Measurements from ENCODE around the gene DCDC2C.

The DCDC2C gene, protein sequence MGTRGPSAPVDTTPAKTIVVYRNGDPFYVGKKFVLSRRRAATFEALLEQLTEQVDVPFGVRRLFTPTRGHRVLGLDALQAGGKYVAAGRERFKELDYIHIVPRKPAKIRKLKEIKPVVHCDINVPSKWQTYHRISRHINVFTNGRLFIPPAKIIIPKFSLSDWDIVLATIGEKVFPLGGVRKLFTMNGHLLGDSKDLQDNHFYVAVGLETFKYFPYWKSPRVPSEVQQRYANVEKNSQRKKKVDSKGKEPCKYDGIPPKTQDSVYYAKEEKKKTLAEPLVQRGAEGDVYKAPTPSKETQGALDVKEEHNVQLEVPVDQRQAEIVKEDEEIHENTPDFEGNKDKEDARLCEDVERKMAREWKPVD

DNA sequence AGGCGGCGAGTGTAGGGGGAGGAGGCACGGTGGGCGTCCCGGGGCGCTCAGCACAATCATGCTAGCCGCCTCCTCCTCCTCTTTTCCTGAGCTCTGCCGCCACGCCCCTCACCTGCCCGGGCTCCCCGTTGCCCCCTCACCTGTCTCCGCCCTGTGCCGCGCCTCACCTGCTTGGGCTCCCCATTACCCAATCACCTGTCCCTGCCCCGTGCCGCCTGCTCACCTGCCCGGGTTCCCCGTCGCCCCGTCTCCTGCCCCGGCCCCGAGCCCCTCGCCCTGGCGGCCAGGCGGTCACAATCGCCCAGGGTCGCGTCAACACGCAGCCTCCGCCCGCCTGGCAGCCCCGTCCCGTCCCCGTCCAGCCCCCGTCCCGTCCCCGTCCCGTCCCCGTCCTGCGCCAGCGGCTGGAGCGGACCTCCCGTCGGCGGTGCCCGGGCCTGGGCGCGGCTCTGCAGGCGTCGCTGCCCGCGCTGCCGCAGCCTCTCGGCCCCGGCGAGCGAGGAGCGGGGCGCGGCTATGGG, at the start of gene DCDC2C:
Gene DCDC2C (plus strand): TSS at position 340 of the 521 bp plus-strand sequence. CDS start 177 bp downstream, at position 517.
- no peak for DNase-seq

DNA sequence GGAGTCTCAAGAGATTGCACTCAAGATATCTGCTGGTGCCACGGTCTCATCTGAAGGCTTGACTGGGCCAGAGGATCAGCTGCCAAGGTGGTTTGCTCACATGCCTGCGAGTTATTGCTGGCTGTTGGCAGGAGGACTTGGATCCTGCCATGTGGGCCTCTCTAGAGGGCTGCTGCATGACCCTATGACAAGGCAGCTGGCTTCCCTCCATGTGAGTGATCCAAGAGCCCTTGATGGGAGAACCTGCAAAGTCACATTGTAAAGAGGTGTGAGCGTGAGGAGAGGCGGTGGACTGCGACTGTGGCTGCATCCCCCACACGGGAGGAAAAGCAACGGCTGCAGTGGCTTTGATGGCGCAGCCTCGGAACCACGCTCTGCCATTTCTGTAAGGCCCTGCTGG, 49.4 kb upstream of the DCDC2C start:
- no peak for DNase-seq

DNA sequence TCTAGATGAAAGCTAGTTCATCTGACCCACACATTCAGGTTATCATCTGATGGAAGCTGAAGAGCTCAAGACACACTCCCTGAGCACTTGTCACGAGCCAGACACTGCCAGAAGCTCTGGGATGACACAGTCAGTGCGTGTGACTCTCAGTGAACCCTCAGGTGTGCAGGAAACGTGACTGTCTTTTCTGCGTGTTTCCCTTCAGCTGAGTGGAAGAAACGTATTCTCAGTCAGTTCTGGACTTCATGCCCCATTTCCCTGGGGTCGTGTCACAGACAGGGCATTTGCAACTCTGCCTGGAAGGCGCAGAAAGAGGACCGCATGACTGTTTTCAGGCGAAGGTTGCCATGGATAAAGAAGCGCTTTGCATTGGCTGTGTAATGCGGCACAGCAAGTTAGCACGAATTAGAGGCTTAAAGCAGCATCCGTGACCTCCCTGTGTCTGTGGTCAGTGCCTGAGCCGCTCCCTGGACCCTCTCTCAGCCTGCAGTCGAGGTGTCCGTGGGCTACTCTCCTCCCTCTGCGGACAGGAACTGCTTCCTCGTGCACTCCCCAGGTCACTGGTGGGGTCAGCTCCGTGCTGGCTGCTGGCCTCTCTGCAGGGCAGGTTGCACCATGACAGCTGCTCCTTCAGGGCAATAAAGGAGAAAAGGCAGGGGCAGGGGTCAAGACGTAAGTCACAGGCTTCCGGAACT, 48.7 kb upstream of the DCDC2C start:
- no peak for DNase-seq

DNA sequence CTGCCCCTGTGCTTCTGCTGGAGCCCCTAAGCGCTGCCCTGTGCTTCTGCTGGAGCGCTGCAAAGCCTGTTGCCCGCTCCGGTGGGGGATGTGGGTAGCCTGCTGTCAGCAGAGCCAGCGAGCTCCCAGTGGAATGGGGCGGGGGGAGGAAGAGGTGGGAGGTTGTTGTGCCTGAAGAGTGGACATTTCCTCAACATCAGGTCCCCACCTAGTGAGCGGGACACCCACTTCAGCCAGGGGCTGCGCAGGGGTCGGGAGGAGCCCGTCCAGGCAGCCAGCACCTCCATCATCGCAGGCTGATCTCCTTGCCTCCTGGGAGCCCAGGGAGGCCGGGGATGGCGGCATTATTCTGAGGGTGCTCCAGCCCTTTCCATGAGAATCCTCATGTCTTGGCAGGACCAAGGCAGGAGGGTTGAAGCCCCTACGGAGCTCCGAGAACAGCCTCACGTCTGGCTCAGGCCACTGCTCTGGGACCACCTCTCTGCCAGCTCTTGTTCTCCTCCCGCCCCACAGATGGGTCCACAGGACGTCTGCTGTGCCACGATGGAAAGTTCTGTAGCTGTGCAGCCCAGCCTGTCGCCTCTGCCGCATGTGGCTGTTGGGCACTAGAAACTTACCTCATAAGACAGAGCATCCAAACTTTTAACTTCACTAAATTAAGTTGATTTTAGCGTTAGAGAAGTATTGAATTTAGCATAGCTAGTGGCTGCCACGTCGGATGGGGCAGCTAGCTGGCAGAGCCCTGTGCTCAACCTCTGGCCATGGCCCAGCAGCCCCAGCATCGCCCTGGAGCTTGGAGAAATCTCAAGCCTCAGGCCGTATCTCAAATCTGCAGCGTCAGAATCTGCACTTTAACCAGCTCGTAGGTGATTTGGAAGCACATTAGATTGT, 47.3 kb upstream of the DCDC2C start:
- DNase-seq = no peak

DNA sequence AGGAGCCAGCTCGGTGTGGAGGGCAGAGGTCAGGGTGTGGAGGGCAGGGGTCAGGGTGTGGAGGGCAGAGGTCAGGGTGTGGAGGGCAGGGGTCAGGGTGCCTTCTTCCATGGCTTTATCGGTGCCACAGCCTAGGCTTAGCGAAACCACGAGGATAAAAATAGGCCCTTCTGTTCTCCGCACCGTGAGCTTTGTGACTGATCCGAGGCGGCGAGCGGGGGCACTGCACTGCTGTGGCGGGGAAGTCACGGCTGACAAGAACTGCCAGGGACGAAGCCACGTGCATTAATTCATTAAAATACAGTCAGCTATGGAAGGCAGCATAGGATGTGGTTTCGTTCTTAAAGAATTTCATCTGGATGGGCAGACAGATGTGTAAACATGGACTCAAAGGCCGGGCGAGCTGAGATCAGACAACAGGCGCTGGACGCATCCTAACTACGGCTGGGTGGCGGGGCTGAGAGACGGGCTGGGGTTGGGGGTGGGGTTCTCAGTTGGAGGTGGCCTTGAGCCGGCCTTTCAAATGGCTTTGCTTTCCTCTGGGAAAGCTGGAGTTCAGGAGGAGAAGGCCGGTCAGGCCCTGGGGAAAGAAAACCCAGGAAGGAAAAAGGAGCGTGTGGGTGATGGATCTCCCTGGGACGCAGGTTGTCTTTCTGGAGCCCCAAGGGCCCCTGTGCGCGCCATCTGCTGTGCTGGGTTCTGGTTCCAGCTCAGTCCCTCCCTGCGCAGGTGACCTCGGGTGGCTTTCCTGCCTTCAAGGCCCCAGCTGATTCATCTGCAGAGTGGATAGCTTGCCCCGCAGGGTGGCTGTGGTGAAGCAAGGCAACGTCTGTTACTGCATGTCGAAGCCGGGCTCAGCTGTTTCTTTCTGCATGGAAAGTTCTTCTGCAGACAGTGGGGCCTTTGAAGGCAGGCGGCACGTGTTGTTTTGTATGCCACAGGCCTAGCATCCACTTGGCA, 46.3 kb upstream of the DCDC2C start:
- no peak for DNase-seq

DNA sequence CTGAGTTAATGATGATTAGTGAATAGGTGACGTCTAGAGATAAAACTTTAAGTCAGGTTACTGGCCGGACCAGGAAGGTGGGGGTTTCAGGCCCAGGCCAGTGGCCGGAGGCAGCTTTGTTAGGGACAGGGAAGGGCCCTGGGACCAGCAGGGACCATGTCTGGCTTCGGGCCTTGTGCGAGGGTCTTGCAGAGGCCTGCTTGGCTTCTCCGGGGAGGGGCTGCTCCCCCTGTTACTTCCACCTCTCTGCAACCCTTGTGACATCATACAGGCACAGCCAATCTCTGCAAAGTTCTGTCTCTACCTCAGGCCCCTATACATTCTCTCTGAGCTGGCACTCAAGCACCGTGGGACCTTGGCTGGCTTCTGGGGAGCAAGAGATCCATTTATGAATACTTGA, 45.5 kb upstream of the DCDC2C start, which contains the start of gene ALLC:
Gene ALLC (plus strand): TSS at position 320 of the 400 bp plus-strand sequence. CDS start 12,958 bp downstream, outside the sequence.
- DNase-seq = no peak

DNA sequence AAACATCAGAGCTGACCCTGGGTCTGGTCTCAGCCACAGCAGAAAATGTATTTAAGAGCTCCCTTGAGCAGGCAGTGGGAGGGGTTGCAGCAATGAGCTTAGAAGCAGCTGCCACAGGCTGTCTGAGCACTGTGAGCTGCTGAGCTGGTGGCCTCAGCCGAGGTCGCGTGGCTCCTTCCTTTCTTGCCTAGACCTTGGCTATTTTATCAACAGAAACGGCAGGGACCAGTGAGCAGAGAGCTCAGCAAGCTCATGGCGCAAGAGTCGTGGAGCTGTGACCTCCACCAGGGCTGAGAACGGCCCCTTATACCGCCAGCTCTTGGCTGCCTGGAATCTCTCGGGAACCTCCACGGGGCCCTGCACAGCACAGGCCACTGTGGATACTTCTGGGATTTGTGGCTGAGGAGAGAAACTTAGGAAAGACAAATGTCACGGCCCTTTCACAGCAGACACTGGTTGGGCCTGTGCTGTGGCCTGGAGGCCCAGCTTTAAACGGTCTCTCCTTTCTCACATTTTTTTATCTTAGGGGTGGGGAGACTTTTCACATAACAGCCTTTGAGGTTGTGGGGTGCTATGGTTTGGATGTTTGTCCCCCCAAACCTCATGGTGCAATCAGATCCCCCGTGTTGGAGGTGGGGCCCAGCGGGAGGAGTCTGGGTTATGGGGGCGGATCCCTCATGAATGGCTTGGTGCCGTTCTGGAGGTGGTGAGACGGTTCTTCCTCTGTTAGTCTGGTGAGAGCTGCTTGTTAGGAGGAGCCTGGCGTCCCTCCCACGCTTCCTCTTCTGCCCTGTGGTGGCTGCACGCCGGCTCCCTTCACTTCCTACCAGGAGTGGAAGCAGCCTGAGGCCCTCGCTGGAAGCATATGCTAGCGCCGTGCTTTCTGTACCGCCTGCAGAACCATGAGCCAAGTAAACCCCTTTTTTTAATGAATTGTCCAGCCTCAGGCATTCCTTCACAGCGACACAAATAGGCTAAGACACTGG, 43.6 kb upstream of the DCDC2C start:
- DNase-seq = peak; percentile 11

DNA sequence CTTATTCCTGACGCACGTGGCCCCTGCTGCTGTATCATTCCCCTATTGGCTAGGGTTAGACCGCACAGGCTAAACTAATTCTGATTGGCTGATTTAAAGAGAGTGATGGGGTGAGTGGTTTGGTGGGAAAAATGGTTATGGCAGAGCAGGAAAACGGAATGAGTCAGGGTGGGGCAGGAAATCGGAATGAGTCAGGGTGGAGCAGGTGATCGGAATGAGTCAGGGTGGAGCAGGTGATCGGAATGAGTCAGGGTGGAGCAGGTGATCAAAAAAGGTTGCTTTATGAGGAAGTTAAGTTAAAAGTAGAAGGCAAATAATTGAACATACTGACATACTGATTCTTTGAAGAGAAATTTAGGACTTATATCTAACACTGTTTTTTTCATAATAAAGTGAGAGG, 42.7 kb upstream of the DCDC2C start:
- DNase-seq = peak; percentile 13

DNA sequence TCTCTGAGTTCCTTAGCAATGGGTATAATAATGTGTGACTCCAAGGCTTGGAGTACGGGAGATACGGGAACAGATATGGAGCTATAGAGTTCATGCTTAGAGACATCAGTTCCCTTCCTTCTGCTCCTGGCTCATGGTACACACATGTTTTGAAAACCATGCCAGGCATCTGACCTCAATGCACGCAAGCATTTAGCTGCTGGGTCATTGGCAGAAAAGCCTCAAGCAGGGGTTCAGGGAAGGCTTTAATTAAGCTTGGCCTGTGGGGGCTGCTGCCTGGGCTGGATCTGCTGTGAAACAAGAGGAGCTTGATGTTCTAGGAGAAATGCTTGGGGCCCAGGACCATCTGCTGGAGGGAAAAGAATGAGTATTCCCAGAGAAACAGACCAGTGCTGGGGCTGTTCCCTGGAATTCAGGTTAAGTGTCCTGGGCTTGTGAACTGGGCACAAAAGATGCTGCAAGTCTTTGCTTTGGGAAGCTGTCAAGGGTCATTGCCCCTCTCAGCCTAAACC, 42.2 kb upstream of the DCDC2C start:
- peak; percentile 6 for DNase-seq

DNA sequence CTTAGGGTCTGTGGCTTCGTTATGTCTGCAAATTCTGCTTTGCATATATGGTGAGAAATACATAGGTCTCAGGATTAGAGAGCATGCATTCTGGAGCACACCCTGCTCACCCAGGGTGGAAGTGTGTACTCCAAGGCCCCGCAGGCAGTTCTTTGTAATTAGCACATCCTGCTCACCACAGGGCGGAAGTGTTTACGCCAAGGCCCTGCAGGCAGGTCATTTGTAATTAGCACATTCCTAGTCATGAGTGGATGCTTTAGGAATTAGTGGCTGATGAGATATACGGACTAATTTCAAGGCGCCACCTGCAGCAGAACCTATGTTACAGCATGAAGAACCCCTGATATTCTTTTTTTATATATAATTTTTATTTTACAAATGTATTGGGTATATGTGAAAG, 41.1 kb upstream of the DCDC2C start:
- DNase-seq = peak; percentile 4

DNA sequence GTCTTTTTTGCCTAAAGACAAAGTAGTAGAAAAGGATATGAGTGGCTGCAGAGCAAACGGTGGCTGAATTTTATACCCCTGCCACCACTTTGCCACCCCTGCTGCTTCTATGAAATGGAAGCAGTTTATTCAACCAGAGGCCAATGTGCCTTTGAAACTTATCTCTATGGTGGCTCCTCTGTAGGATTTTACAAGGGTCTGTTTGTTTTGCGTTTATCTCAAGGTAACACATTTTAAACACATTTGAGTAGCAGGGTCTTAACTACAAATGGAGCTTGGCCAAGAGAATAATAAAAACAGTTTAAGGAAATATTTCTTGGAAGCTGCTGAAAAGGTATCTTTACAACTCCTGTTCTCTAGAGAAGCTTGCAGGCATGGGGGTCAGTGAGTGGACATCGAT, 39.3 kb upstream of the DCDC2C start:
- DNase-seq = no peak

DNA sequence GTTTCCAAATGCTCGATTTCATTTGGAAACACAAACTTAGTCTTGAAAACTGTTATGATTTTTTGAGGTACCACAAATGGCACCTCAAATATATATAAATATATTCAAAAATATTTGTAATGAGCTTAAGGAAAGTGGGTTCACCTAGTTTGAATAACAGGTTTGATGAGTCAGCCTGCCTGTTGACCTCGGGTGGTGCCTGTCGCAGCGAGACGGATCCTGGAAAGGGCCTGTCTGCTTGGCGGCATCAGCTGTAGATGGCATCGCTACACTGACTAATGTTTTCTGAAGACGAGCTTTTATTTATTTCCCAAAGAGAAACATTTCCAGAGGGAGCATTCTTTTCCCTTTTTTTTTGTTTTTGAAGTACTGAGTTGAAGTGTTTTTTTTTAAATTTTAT, 38.5 kb upstream of the DCDC2C start:
- DNase-seq = no peak

DNA sequence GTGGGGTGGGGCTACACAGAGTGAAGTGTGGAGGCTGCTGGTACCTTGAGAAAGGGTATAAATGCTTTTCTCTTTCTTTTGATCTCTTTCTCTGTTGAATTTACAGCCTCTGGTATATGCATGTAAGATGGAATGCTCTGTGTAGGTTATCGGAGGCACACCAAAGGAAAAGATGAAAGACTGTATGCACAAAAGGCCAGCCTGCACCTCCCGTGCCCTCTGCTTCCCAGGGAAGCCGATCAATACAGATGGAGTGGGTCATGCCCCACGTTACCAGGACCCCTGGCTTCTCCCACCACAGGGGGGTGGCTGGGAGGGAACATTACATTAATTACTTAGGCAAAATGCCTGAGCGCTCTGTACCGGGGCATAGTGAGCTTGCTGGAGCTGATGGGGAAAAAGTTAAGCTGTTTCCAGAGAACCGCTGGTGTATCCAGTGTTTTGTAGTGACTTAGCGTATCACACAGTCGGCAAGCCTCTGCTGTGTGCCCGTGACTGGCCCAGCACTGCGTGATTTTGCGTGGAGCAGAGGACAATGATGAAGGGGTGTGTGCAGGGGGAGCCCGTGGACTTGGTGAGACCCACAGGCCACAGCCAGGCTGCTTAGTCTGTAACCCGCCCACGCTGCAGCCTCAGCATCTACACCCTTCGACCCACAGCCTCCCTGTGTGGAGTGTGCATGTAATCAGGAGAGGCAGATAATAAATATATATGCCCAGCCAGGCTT, 37.3 kb upstream of the DCDC2C start:
- DNase-seq = peak; percentile 4

DNA sequence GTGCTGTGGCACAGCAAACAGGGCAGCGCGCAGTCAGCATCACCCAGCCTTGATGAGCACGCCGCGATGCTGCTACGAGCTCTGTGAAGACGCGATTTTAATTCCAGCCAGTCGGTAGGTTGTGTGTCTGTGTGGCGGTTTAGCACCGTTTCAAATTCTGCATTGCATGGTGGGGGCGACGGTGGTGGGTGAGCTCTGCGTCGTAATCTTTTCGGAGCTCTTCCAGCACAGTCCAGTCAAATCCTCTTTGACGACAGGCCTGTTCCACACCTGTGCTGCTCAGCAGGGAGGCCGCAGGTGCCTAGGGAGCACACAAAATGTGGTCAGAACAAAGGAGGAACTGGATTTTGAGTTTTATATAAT, 36.8 kb upstream of the DCDC2C start:
- no peak for DNase-seq

DNA sequence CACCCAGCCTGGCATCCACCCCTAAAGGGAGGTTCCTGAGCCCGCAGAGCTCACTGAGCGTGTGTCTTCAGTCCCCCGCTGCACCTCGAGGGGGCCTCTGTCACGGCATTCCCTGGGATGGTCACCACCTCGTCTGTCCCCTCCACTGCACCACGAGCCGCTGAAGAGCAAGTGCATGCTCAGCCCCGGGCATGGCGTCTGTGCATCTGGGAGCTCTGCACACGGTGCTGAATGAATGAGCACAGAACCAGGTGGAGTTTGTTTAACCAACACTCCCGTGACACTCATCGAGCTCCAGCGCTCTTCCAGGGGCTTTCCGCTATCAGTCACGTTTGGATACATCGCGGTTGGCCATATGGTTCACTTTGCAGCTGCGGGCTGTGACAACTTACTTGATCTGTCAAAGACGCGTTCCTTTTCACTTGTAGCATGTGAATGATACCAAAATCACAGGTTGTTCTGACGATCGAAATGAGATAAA, 36.2 kb upstream of the DCDC2C start:
- DNase-seq = peak; percentile 6

DNA sequence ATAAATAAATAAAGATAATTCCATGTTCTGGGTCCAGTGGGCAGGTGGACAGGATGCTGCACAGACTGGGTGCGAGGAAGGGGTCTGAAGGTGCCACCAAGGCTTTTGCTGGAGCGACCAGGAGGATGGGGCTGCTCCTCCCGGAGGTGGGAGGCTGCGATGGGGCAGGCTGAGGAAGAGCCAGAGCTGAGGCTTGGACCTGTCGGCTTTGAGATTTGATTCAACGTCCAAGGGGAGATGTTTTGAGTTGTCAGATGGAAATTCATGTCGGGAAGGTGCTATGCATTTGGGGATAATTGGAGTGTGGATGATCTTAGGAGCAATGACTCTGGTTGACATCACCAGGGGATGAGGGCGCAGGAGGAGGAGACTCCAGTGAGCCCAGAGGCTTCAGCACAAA, 33.7 kb upstream of the DCDC2C start:
- DNase-seq = peak; percentile 10

DNA sequence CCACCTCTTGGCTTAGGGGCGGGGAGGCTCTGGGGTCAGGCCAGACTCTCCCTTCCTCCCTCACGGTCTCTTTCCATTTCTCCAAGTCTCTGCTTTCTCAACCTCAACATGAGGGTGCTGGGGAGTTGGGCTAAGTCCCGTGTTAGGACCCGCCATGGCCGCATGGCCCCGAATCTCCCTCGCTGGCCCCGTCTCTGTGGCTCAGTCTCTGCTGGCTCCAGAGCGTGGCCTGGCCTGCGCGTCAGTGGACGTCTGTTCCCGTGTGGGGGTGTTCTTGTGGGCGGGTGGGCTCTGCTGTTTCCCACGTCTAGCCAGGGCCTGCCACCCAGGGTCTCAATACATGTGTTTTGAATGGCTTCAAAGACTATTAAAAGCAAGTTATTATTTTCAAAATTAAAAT, 33.0 kb upstream of the DCDC2C start:
- DNase-seq = no peak

DNA sequence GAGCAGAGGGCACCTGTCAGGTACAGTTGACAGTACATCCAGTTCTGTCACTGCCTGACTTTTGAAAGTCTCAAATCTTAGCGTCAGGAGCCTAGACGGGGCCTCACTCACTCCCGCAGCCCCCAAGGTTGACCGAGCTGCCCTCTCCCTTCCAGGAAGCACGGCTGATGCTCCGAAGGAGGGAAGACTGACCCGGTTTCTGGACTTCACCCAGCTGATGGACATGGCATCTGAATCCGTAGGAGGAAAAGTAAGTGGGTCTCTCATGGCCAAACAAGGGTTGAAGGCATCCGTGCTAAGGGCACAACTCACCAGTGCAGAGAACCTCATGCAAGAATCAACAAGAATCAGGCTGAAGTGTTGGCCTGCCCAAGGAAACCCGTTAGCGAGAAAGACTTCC, 32.4 kb upstream of the DCDC2C start:
- no peak for DNase-seq

DNA sequence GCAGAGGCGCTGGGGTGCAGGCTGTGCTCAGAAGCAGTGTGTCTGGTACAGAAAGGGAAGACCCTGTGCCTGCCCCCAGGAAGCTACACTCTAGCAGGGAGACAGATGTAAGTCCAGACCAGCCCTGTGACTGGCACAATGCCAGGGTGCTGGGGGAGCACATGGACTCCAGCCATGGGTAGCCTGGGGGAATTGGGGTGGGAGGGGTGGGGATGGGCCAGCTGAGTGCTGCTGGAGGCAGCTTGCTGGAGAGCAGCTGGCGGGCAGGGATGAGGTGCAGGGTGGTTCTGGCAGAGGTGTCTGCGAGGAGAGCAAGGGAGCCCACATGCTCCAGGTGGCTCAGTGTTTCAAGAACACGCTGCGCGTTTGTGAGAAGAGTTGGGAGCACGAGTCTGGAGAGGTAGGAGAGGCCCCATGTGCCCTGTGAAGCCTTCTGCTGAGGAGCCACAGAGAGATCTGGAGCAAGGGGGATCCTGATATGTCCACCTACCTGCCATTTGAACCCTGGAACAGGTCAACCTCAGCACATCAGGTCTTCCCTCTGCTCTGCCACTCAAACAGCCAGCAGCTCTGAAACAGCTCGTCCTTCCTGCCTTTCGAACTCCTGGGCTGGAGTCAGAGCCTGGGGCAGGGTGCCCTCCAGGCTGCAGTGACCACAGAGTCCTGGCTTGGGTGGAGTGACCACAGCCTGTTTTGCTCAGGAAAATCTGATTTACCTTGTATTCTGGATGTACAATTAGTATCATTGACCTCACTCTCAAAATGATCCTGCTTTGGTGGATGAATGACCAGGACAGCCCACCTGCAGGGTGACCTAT, 30.3 kb upstream of the DCDC2C start:
- no peak for DNase-seq
